ENCODE measurements around the gene CELA3B.
"Not testable (repeated sequence)": the region's sequence is repeated elsewhere in the genome, so short reads cannot be mapped to it uniquely, and the experiment has no call there.

- not testable (repeated sequence) for TF ChIP-seq POLR2AphosphoS5 (IDR thresholded peaks at IDR 0.05; ENCODE audit: low read depth); SPI1 (IDR thresholded peaks at IDR 0.05; ENCODE audit: borderline replicate concordance, low read depth)
Observed at GRCh38 chr1:21942959-21943640, 33.7 kb upstream of the CELA3B start.
